ENCODE data around the gene PPT1.

The PPT1 gene

DNA sequence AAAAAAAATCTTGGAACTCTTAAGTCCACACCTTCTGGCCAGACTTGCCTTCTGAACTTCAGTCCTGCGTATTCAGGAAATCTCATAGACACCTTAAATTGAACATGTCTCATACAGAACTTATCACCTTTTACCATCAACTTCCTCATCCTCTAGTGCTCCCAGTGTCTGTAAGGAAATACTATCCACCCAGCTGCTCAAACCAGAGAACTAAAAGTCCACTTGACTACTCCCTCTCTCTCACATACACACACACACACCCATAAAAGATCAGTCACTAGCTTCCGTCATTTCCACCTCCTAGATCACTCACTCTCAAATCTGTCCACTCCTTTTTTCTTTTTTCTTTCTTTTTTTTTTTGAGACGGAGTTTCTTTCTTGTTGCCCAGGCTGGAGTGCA, 67.4 kb downstream of the PPT1 start:
- DNase-seq (ENCODE audit: low spot score), result no peak

DNA sequence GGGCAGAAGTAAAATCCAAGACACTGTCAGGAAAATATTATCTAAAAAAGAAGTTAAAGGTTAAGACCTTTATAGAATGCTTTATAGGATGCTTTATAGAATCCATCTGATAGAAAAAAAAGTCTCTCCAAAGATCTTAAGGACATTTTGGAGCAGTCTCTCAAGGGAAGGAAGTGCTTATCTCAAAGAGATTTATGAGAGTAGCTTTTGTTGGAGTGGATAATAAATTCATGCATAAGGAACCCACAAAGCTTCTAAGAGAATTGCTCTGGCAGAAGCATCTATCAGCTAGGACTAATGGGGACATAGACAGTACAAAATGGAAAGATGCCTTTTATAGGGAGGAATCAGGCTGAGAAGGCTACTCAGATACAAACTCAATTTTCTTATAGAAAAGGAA, 69.4 kb downstream of the PPT1 start:
- no peak for DNase-seq (ENCODE audit: low spot score)

DNA sequence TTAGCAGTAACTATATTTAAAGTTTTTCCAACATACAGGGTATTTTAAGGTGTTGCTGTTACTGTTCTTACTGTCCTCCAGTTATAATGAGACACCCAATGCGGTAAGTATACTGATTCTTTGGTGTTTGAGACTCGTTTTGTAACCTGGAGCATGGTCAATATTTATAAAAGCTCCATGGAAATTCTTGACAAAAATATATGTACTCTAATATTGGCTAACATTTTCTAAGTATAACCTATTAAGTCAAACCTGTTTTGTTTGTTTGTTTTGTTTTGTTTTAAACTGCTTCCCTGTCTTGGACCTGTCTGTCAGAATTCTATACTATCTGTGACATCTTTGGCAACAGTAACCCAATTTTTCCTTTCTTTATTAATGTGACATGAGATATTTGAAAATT, 72.4 kb downstream of the PPT1 start:
- DNase-seq (ENCODE audit: low spot score), result no peak

DNA sequence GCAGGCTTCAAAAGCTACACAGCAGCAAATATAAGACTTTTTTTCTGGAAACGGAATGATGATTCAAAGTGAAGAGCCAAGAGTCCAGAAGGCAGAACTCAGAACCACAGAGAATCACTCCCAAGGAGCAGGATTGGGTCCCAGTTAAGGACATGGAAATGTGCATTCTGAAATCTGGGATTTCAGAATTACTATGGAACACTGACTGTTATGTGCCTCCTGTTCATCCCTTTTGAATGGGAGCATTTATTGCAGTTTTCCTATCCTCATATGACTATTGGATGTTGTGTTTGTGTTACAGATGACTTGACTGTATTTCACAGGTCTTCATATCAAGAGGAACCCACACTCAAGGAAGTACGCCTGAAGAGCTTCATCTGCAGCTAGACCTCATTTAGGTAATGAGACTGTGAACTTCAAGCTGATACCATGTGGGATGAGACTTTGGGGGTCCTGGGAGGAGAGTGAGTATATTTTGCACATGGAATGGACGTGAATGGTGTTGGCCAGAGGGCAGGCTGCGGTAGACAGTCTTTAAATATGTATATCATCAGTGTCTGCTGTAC, 73.6 kb downstream of the PPT1 start:
- DNase-seq (ENCODE audit: low spot score), result no peak
